ENCODE data around the gene CD163L1. TPM values are rescaled to one million over a fixed set of nuclear protein-coding genes. Genes with fewer than 3 reads are reported as not detected.

Gene CD163L1
- total and polyA plus RNA-seq, 12 donors = 1.00 to 7.2 (median 2.5) TPM

DNA sequence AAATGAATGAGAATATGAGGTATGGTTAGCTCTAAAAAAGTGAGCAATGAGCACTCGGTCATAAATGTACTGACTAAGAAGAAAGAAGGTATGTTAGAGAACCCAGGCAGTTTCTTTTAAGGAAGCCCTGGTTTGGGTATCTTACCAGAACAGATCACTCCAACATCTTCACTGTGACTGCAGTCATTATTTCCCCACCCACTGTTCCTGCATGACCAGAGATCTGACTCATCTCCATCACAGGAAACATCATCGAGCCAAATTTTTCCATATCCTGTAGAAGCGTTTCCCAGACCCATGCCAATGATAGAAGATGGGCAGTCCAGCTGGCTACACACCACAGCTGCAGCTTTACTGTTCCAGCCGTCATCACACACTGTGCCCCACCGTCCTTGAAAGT, 48.0 kb downstream of the CD163L1 start:
- TF ChIP-seq, protein P1, sequence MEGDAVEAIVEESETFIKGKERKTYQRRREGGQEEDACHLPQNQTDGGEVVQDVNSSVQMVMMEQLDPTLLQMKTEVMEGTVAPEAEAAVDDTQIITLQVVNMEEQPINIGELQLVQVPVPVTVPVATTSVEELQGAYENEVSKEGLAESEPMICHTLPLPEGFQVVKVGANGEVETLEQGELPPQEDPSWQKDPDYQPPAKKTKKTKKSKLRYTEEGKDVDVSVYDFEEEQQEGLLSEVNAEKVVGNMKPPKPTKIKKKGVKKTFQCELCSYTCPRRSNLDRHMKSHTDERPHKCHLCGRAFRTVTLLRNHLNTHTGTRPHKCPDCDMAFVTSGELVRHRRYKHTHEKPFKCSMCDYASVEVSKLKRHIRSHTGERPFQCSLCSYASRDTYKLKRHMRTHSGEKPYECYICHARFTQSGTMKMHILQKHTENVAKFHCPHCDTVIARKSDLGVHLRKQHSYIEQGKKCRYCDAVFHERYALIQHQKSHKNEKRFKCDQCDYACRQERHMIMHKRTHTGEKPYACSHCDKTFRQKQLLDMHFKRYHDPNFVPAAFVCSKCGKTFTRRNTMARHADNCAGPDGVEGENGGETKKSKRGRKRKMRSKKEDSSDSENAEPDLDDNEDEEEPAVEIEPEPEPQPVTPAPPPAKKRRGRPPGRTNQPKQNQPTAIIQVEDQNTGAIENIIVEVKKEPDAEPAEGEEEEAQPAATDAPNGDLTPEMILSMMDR (IDR thresholded peaks at IDR 0.05) = no peak
- no peak for DNase-seq
- Histone ChIP-seq H3K36me3 (no peaks in the 10 kb centered on the region), H3K4me1 (no peaks in the 10 kb centered on the region), H3K27me3 (peaks cover 0 to 3% (median 0%) of the 10 kb centered on the region in 7 donors), H3K9me3 (peaks cover 0 to 21% (median 0%) of the 10 kb centered on the region in 11 donors), H3K27ac (no peak overlapping the region), H3K4me3 (no peak overlapping the region)
- WGBS, 2 donors = 74 to 77% methylated on average over 5 of the region's 5 CpGs
- ATAC-seq = no peak
- intact Hi-C loops (cut with DNase I) = no loop called here

DNA sequence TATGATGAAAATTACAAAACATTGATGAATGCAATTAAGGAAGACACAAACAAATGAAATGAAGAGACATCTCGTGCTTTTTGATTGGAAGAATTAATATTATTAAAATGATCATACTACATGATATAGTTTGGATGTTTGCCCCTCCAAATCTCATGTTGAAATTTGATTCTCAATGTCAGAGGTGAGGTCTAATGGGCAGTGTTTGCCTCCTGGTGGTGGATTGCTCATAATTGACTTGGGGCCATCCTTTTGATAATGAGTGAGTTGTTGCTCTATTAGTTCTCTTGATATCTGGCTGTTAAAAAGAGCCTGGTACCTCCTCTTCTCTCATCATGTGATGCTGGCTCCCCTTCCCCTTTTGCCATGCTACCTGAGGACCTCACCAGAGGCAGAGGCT, 56.7 kb downstream of the CD163L1 start:
- Histone ChIP-seq H3K27ac (no peak overlapping the region), H3K4me1 (no peaks in the 10 kb centered on the region), H3K36me3 (no peaks in the 10 kb centered on the region), H3K27me3 (peaks cover 0 to 4% (median 0%) of the 10 kb centered on the region in 7 donors), H3K9me3 (peaks cover 0 to 48% (median 0%) of the 10 kb centered on the region in 11 donors), H3K4me3 (no peak overlapping the region)
- intact Hi-C loops (cut with DNase I) = no loop called here
- ATAC-seq = no peak
- no peak for DNase-seq
- WGBS, 2 donors = 63 to 68% methylated on average over 1 of the region's 1 CpG
- TF ChIP-seq, protein P1 (IDR thresholded peaks at IDR 0.05) = no peak

DNA sequence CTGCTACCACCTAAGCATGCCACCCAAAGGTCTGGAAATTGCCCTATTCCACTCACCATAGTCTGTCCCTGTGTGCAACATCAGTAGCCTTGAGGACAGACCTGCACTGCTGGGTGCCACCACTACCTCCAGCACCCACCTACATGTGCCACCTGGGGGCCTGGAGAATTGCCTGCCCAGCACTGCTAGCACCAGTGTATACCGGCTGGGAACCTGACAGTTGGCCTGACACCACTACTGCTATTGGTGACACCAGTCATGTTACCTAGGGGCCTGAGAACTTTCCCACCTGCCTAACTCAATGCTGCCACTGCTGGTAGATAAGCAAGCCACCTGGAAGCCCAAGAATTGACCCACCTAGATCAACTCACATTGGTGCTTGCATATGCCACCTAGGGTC, 60.8 kb downstream of the CD163L1 start:
- 87 to 100% methylated on average over 1 of the region's 1 CpG for WGBS, 2 donors
- H3K36me3 ChIP-seq = no peaks in the 10 kb centered on the region
- TF ChIP-seq, protein P1 (IDR thresholded peaks at IDR 0.05) = no peak
- intact Hi-C loops (cut with DNase I) = no loop called here
- ATAC-seq = no peak
- H3K27ac ChIP-seq = no peak overlapping the region
- no peaks in the 10 kb centered on the region for H3K4me1 ChIP-seq
- H3K9me3 ChIP-seq = peaks cover 0 to 34% (median 0%) of the 10 kb centered on the region in 11 donors
- DNase-seq = no peak
- no peak overlapping the region for H3K4me3 ChIP-seq
- H3K27me3 ChIP-seq = peaks cover 0 to 16% (median 0%) of the 10 kb centered on the region in 7 donors

DNA sequence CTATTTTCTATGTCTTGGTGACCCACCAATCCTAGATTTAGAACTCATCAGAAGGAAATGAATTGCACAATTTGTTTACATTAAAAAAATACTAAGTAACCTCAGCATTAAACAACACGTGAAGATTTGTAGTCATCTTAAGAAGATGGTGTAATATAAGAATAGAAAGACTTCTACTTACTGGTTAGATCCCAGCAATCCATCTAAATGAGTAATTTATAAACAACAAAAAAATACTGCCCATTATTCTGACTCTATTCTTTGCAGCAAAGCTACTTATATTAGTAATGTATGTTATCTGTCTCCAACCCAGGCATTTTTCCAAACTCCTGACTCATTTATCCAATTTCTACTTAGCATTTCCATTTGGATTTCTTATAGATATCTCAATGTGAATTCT, 67.8 kb downstream of the CD163L1 start:
- DNase-seq (no peak), ATAC-seq (no peak)
- 72 to 89% methylated on average over 1 of the region's 1 CpG for WGBS, 2 donors
- Histone ChIP-seq H3K9me3 (no peaks in the 10 kb centered on the region), H3K36me3 (no peaks in the 10 kb centered on the region), H3K27me3 (peaks cover 0 to 42% (median 0%) of the 10 kb centered on the region in 7 donors), H3K4me1 (no peaks in the 10 kb centered on the region), H3K27ac (no peak overlapping the region), H3K4me3 (no peak overlapping the region)
- intact Hi-C loops (cut with DNase I) = no loop called here
- TF ChIP-seq, protein P1 (IDR thresholded peaks at IDR 0.05) = no peak

All from heart right ventricle (tissue), 16 donors.